NCI-H2171 (cell line): Measurements from ENCODE around the gene GMPPA.
A peak's percentile ranks its signal among the peaks of the same experiment; 100 is the strongest.

Experiments used
- DNase-seq: peaks from one replicate; lab custom pipeline; 2025; lab: John Stamatoyannopoulos, UW

GMPPA gene

GRCh38 chr2:219540784-219541504 is 42.3 kb downstream of the GMPPA start:
- no peak for DNase-seq

GRCh38 chr2:219541611-219542180 is 43.0 kb downstream of the GMPPA start:
- DNase-seq: peak; percentile 61

- peak; percentile 46 for DNase-seq
These were observed 44.4 kb downstream of the GMPPA start for GRCh38 chr2:219542931-219543595.

GRCh38 chr2:219543596-219544358 is 45.1 kb downstream of the GMPPA start, which contains the start of the genes CHPF and TMEM198:
Gene CHPF, minus strand, starts transcription at chr2:219543809. Its CDS starts 271 bp downstream, at chr2:219543538.
Gene TMEM198, plus strand, starts transcription at chr2:219544028. Its CDS starts 700 bp downstream, at chr2:219544728.
- DNase-seq: peak; percentile 97

GRCh38 chr2:219544567-219544966 is 45.9 kb downstream of the GMPPA start:
- no peak for DNase-seq

GRCh38 chr2:219545295-219545942 is 46.7 kb downstream of the GMPPA start:
- DNase-seq: no peak

GRCh38 chr2:219545943-219546352 is 47.3 kb downstream of the GMPPA start:
- DNase-seq: no peak

- no peak for DNase-seq
These were observed 48.9 kb downstream of the GMPPA start for GRCh38 chr2:219547621-219548020.

GRCh38 chr2:219548990-219549389 is 50.3 kb downstream of the GMPPA start:
- no peak for DNase-seq

- no peak for DNase-seq
These were observed 50.9 kb downstream of the GMPPA start for GRCh38 chr2:219549619-219550018.

- no peak for DNase-seq
These were observed 53.0 kb downstream of the GMPPA start for GRCh38 chr2:219551441-219552381.

- DNase-seq: peak; percentile 77
These were observed 53.9 kb downstream of the GMPPA start for GRCh38 chr2:219552382-219553167.

GRCh38 chr2:219553168-219553417 is 54.4 kb downstream of the GMPPA start:
- DNase-seq: no peak

GRCh38 chr2:219553463-219553963 is 54.8 kb downstream of the GMPPA start:
- no peak for DNase-seq

- DNase-seq: no peak
These were observed 55.7 kb downstream of the GMPPA start for GRCh38 chr2:219554350-219554749.

GRCh38 chr2:219555956-219556355 is 57.3 kb downstream of the GMPPA start:
- DNase-seq: no peak

GRCh38 chr2:219556413-219556812 is 57.7 kb downstream of the GMPPA start:
- no peak for DNase-seq
